HG03460 (cell line): Measurements from ENCODE around the gene KSR1.
"Not testable (repeated sequence)": the region's sequence is repeated elsewhere in the genome, so short reads cannot be mapped to it uniquely, and the experiment has no call there.

Experiments
- ATAC-seq: cut with Tn5 transposase; IDR thresholded peaks from one replicate; pipeline ENCODE4 v1.9.1; 2021; ENCODE audit not compliant: unreplicated experiment

KSR1 gene

DNA sequence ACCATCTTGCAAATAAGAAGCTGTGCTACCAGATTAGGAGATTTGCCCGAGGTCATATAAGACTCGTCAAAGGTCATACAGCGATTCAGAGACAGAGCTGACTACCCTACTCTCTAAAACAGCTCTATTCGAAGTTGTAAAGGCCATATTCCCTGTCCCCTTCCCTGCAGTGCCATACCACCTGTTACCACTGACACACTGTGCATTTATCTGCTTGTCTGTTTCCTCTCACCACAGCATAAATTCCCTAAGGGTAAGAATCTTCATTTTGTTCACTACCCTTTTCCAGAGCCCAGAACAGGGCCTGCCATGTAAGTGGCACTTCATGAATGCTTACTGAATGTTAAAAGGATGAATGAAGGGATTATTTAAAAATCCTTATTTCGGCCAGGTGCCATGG is 3.4 kb upstream of the KSR1 start:
- no peak for ATAC-seq

GRCh38 chr17:27453471-27453870 is 2.8 kb upstream of the KSR1 start:
- ATAC-seq: no peak

DNA sequence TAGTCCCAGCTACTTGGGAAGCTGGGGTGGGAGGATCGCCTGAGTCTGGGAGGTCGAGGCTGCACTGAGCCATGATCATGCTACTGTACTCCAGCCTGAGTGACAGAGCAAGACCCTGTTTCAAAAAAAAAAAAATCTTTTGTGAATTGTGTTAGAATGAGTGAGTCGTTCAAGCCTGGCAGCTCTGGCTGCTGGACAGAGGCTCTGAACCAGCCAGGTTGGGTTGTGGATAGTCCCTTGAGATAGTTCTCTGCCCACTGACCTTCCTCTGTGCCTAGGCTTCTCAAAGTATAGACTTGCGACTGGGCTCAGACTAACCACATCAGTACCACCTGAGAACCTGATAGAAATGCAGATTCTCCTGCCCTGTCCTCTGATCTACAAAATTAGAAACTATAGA is 2.2 kb upstream of the KSR1 start:
- ATAC-seq: no peak

DNA sequence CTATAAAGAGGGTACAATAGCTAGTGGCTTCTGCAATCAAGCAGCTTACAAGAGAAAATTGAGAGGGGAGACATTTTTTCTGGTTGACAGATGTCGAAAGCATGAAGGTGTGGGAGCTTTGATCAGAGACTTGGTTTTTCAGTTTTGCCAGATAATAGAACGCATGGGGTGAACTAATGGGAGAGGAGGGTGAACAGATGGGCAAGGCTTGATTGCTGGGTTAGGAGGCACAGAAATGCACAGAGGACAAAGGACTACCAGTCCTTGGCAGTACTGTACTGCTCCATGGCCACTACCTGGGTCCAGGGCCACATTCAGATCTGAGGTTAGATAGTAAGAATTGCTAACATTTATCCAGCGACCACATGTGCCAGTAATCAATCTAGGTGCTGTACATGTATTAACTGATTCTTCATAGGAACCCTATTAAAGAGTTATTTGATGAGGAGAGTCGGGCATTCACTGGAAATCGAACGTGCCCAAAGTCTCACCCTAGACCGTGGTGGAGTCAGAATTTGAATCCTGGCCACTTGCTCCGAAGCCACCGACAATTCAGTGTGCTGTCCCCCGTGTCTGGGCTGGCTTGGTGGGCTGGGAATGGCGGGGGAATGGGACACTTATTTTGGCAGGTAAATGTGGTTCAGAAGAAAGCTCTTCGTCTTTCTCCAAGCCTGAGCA is 873 bp upstream of the KSR1 start:
- no peak for ATAC-seq

DNA sequence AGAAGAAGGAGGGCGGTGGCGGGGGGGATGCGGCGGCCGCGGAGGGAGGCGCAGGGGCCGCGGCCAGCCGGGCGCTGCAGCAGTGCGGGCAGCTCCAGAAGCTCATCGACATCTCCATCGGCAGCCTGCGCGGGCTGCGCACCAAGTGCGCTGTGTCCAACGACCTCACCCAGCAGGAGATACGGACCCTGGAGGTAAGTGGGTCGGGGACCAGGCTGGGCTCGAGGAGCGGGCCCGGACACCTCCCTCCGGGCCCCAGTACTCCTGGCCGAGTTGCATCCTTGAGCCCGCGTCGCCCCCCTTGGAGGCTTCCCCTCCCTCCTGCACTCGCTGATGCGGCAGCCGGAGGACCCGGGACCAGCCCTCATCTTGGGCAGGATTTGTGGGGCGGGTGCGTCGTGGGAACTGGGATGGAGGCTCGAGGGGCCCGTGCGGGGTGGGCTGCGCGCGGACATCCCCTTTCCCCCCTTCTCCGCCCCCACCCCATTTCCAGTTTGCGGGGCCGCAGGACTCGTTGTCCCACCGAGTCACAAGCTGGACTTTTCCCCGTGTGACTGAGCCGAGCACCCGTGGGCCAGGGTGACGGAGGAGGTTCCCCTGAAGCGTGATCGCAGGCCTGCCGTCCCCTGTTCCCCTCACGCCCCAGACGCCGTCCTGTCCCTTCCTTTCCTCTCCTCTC is 572 bp downstream of the KSR1 start:
- no peak for ATAC-seq

DNA sequence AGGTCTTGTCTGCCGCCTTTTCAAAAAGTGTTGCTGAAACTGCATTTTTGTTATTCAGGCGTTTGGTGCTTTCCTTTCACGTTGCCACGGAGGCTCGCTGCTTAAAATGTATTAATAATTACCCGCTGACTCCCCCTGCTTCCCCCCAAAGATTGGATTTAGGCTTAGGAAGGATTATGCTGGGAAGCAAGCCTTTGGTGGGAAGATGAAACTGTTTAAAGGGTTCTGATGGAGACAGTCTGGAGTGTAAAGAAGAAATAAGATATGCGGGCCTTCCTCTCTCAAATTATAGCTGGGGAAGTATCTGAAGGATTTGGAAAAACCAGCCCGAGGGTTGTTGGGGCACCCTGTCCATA is 1.1 kb downstream of the KSR1 start:
- ATAC-seq: no peak

DNA sequence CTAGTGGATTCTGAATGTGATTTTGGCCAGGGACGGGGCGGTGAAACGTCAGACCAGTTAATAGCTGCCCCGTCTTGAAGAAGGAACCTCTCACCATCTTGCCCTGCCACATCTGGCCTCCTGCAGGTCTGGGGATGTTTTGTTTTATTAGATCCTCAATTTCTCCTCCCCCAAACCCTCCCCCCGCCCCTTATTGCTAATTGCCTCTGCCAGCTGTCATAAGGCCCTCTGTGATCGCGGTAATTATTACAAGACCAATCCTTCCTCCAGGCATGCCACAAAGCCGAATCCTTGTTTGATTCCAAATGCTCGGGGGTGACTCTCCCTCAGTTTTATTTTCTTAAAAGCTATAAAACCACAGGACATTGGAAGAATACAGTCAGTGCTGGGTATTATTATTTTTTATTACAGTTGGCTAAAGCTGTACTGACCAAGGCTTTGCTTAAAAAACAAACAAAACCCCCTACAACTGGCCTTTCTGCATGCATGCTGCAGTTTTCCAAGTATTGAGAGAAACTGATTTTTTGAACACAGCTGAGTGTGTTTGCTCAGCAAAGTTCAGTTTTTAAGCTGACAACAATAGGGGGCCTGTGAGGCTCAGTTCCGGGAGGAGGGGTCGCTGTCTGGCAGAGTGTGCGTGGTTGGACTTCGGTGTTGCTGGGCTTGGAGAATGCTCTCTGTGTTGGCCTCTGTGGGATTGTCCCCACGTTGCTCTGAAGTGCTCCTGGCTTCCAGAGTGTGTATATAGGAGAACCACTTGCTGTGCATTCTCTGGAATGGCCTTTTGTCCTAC is 1.7 kb downstream of the KSR1 start:
- ATAC-seq: no peak

DNA sequence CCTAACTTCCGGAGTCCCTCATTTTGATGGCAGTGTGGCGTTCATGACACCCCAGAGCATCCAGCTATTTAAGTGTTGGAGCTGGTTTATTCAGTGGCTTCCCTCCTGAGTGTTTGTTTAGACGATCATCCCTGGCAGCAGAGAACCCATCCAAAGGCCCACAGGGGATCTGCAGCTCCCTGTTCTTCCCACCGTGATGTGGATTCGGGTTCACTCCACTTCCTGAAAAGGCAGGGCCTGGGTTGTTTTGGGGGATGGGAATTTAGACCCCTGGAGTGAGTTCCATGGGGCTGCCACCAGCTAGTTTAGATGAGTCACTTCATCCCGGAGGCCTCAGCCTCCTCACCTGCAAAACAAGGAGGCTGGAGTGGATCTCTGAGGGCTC is 2.3 kb downstream of the KSR1 start:
- ATAC-seq: no peak

DNA sequence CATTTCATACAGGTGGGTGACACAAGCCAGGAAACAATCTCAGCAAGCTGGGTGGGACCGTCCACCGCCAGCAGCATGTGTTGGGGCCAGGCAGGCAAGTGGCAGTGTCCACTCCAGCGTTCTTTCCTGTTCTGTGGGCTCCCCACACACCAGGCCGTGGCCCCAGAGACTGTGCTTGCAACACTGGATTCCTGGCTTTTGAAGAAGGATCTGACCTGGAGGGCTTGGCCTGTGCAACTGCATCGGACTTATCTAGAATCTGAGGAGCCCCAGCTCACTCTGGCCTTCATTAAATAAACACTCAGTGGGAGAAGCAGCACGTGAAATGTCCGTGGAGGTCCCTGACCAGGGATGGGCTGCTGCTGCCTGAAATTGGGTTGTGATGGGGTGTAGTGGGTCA is 3.2 kb downstream of the KSR1 start:
- ATAC-seq: no peak

- ATAC-seq: no peak
Measured at GRCh38 chr17:27460196-27460725, 4.0 kb downstream of the KSR1 start.

- no peak for ATAC-seq
Measured at GRCh38 chr17:27461192-27461859, 5.1 kb downstream of the KSR1 start.

- no peak for ATAC-seq
Measured at GRCh38 chr17:27462149-27462548, 5.9 kb downstream of the KSR1 start.

DNA sequence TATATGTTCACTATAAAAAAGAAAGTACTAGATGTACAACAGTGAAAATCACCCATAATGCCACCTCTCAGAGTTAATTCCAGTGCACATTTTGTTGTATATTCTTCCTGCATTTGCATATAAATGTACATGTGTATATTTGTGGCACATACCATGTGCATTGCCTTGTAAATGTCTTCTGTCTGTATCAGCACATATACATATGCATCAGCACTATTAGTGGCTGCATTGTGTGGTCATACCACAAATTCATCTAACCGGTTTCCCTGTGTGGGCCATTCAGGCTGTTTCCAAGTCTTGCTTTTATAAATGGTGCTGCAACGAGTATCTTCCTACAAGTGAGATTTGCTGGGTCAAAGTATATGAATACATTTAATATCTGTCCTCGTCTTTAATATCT is 6.5 kb downstream of the KSR1 start:
- no peak for ATAC-seq

DNA sequence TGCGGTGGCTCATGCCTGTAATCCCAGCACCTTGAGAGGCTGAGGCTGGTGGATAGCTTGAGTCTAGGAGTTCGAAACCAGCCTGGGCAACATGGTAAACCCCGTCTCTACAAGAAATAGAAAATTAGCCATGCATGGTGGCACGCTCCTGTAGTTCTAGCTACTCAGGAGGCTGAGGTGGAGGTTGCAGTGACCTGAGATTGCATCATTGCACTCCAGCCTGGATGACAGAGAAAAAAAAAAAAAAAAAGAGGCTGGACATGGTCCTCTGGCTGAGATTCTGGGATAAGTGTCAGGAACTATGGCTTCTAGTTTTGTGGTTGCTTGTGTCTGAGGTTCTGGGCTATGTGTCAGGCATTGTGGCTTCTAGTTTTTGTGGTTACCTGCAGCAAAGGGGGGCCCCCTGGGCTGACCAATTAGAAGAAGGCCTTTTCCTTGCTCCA is 7.0 kb downstream of the KSR1 start:
- no peak for ATAC-seq

DNA sequence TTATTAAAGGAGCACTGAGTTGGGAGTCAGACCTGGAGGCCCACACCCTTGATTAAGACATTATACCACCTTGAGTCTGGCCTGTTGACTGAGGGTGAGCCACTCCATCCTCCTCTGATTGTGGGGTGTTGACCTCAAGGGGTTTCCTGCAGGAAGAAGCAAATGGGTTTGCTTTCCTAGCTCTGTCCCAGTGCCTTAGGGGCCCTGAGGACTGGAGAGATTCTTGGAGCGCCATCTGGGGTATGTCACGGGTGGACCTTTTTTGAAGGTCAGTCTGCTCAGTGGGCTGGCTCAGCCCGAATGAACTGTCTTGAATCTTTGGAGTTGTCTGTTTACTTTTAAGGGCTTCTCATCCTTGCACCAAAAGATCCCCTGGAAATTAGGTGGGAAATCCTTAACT is 7.8 kb downstream of the KSR1 start:
- not testable (repeated sequence) for ATAC-seq

GRCh38 chr17:27464431-27464830 is 8.2 kb downstream of the KSR1 start:
- ATAC-seq: no peak

GRCh38 chr17:27465875-27466274 is 9.6 kb downstream of the KSR1 start:
- not testable (repeated sequence) for ATAC-seq

GRCh38 chr17:27466376-27466742 is 10.1 kb downstream of the KSR1 start:
- ATAC-seq: peak; percentile 33

- ATAC-seq: peak; percentile 66
Measured at GRCh38 chr17:27466743-27467375, 10.6 kb downstream of the KSR1 start.

DNA sequence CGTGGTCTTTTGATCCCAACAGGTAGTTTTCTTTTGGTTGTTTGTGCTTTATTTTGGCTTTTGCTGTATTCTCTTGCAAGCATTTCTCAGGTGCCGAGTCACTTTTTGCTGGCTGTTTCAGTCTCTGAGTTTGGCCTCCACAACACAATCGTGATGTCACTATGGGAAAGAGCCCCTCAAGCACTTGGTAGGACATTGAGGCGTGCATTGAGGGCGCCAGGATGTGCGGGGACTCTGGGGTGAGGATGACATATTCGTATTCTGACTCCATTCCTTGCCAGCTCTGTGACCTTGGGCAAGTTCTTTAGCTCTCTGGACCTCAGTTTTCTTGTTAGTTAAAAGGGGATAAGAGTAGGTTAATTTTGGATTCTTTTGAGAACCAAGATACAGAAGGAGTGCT is 13.0 kb downstream of the KSR1 start:
- ATAC-seq: no peak
